Adrenal gland (tissue), 5 donors: ENCODE results near the gene TPRN.

ENCODE experiments used
- POLR2A ChIP-seq, 2 donors: fragments of 450-650 bp; IDR thresholded peaks; one replicate each; pipeline ENCODE4 v1.6.1; 2017; ENCODE audit warnings: antibody characterized with exemption in 2 of 2, mild to moderate bottlenecking in 2 of 2, moderate library complexity in 1 of 2
- TF ChIP-seq, protein P1 (sequence below), 6 experiments: fragments of 450-650 bp in 4 of 6; fragments of 200-600 bp in 2 of 6; sonication (generic) in 1 of 6; IDR thresholded peaks; 1 replicate in 5 of 6; 2 replicates in 1 of 6; pipeline versions ENCODE4 v1.5.1 to v1.8.0; 2016 to 2021; ENCODE audit warnings: antibody characterized with exemption in 6 of 6, mild to moderate bottlenecking in 2 of 6, moderate library complexity in 1 of 6
- donor health status: DM: no; HTN: no; CAD: no.

DNA sequence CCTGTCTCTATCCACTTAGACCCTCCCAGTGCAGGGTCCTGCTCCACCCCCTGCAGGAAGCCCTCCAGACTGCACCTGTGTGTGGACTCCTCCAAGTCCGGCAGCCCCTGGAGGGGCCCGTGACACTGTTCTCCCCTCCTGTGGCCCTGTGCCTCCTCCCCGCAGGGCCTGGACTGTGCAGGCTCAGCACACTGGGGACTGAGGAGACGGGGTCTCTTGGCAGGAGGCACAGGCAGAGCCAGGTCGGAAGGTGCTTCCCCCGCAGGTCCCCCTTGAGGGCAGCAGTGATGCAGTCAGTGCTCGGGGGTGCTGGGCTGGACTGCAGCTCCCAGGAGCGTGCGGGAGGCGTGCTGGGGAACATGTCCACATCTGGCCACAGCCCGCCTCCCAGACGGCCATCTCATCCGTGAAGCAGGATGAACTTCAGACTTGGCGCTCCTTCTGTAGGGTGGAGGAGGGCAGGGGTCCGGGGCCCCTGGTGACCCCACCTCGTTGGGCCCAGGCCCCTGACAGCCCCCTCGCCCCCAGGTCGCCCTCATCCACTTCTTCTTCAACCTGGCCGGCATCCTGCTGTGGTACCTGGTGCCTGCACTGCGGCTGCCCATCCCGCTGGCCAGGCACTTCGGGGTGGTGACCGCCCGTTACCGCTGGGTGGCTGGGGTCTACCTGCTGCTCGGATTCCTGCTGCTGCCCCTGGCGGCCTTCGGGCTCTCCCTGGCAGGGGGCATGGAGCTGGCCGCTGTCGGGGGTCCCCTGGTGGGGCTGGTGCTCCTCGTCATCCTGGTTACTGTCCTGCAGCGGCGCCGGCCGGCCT, 35.1 kb upstream of the TPRN start:
- TF ChIP-seq, protein P1, sequence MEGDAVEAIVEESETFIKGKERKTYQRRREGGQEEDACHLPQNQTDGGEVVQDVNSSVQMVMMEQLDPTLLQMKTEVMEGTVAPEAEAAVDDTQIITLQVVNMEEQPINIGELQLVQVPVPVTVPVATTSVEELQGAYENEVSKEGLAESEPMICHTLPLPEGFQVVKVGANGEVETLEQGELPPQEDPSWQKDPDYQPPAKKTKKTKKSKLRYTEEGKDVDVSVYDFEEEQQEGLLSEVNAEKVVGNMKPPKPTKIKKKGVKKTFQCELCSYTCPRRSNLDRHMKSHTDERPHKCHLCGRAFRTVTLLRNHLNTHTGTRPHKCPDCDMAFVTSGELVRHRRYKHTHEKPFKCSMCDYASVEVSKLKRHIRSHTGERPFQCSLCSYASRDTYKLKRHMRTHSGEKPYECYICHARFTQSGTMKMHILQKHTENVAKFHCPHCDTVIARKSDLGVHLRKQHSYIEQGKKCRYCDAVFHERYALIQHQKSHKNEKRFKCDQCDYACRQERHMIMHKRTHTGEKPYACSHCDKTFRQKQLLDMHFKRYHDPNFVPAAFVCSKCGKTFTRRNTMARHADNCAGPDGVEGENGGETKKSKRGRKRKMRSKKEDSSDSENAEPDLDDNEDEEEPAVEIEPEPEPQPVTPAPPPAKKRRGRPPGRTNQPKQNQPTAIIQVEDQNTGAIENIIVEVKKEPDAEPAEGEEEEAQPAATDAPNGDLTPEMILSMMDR (IDR thresholded peaks at IDR 0.05), result no peak
- no peak for TF ChIP-seq POLR2A (IDR thresholded peaks at IDR 0.05)
